SJSA1 (cell line): Measurements from ENCODE around the gene OGDH. TPM values are rescaled to one million over a fixed set of nuclear protein-coding genes. Genes with fewer than 3 reads are reported as not detected.
A peak's percentile ranks its signal among the peaks of the same experiment; 100 is the strongest.

Experiments
- DNase-seq, 2 experiments: peaks; one replicate each; pipeline ENCODE4 v3.0.0-alpha.2; 2015 to 2020; ENCODE audit warnings: low spot score in 2 of 2, low read depth in 1 of 2
- H3K27ac ChIP-seq: fragments of 250-450 bp; sonication (Bioruptor Pico); 2 replicates; pipeline ENCODE4 v1.5.1; 2020; ENCODE audit warnings: mild to moderate bottlenecking, moderate library complexity
- H3K27me3 ChIP-seq: fragments of 250-450 bp; sonication (Bioruptor Pico); replicated peaks from 2 replicates; pipeline ENCODE4 v1.5.1; 2020; ENCODE audit warnings: mild to moderate bottlenecking, moderate library complexity
- H3K36me3 ChIP-seq: fragments of 250-450 bp; sonication (Bioruptor Pico); 2 replicates; pipeline ENCODE4 v1.5.1; 2020; ENCODE audit warnings: mild to moderate bottlenecking
- H3K4me1 ChIP-seq: fragments of 250-450 bp; sonication (Bioruptor Pico); replicated peaks from 2 replicates; pipeline ENCODE4 v1.6.1; 2021; ENCODE audit warnings: mild to moderate bottlenecking
- H3K4me3 ChIP-seq: fragments of 250-450 bp; sonication (Bioruptor Pico); 2 replicates; pipeline ENCODE4 v1.5.1; 2020; ENCODE audit warnings: mild to moderate bottlenecking
- H3K9me3 ChIP-seq: fragments of 250-450 bp; sonication (Bioruptor Pico); replicated peaks from 2 replicates; pipeline ENCODE4 v1.5.1; 2020; ENCODE audit warnings: mild to moderate bottlenecking
- total RNA-seq: library from RNA; depleted of rRNA; stranded (reverse); fragments of >200 nt; shearing (Covaris generic); gene quantifications from 2 replicates; pipeline ENCODE4 v1.2.3, GENCODE V29; 2014

OGDH gene
- total RNA-seq, 1 experiment from 2014 or later = 51.3 TPM

DNA sequence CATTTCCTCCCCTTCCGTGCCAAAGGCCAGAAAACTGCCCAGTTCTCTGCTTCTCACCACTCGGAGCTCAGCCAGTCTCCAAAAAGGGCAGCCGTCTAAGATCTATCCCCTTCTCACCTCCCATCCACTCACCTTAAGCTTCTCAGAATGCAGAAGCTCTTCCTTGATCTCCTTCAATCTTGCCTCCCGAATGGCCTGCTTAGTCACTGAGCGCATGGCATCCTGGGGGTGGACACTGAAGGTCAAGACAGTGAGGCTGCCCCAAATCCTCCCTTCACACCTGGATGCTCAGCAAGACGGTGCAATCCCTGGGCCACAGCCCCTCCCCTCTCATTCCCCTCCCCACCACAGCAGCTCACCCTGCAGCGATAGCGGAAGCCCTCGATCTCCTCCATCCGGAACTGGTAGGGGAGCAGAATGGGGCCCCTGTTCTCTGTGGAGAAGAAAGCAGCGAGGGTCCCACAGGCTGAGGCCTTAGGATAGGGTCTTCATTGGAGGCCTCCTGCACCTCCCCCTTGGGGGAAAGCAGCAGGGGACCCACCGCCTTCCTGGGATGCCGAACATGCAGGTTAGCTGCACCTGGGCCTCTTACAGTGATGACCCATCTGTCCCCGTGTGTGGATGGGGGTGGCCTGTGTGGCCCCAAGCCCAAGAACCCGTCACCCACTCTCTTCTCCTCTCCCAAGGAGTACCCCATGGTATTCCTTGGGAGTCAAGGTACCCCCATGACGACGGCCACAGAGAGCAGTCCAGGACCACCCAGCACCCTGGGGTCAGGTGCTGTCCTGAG, 37.5 kb upstream of the OGDH start:
- H3K27ac ChIP-seq = no peak overlapping the region

DNA sequence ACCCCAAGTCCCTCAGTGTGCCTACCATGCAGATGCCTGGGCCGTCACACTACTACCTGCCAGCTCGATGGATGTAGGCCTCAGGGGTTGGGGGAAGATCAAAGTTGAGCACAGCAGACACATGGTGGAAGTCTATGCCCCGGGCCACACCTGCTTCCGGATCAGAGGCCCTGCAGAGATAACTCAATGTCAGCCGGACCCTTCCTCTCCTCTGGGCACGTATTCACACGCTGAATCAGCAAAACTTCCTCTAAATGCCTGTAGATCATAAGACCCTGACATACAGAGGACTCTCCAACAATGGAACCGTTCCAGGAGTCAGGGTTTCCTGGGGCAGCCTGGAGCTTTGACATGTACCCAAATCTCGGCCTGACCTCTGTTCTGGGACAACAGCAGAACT, 36.5 kb upstream of the OGDH start:
- Histone ChIP-seq H3K36me3 (peaks cover 86% of the 10 kb centered on the region), H3K27me3 (no peaks in the 10 kb centered on the region), H3K27ac (no peak overlapping the region), H3K4me3 (no peak overlapping the region), H3K4me1 (peaks cover 16% of the 10 kb centered on the region), H3K9me3 (no peaks in the 10 kb centered on the region)
- no peak for DNase-seq

More for the DNA sequence above, 37.5 kb upstream of the OGDH start:
- H3K4me3 ChIP-seq = no peak overlapping the region
- peaks cover 91% of the 10 kb centered on the region for H3K36me3 ChIP-seq
- H3K4me1 ChIP-seq = peaks cover 10% of the 10 kb centered on the region
- no peak for DNase-seq
- no peaks in the 10 kb centered on the region for H3K27me3 ChIP-seq
- no peaks in the 10 kb centered on the region for H3K9me3 ChIP-seq

DNA sequence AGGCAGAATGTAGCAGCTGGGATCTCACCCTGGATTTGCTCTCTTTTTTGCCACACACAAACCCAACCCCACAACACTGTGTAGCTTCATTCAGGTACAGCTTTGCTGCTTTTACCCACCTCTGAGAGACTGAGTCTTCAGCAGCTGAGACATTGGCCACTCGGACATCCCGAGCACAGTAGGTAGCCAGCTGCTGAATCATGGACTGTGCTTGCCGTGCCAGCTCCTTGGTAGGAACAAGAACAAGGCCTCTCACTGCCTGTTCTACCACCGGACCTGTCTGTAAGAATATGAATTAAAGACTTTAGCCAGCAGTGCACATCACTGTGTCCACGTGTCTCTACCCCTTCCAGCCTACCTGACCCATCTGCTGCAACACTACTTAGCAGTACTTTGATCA, 33.7 kb upstream of the OGDH start:
- H3K27ac ChIP-seq = no peak overlapping the region
- peaks cover 78% of the 10 kb centered on the region for H3K36me3 ChIP-seq
- no peaks in the 10 kb centered on the region for H3K9me3 ChIP-seq
- H3K27me3 ChIP-seq = no peaks in the 10 kb centered on the region
- peaks cover 17% of the 10 kb centered on the region for H3K4me1 ChIP-seq
- DNase-seq = no peak
- H3K4me3 ChIP-seq = peak overlapping the region; percentile 80

DNA sequence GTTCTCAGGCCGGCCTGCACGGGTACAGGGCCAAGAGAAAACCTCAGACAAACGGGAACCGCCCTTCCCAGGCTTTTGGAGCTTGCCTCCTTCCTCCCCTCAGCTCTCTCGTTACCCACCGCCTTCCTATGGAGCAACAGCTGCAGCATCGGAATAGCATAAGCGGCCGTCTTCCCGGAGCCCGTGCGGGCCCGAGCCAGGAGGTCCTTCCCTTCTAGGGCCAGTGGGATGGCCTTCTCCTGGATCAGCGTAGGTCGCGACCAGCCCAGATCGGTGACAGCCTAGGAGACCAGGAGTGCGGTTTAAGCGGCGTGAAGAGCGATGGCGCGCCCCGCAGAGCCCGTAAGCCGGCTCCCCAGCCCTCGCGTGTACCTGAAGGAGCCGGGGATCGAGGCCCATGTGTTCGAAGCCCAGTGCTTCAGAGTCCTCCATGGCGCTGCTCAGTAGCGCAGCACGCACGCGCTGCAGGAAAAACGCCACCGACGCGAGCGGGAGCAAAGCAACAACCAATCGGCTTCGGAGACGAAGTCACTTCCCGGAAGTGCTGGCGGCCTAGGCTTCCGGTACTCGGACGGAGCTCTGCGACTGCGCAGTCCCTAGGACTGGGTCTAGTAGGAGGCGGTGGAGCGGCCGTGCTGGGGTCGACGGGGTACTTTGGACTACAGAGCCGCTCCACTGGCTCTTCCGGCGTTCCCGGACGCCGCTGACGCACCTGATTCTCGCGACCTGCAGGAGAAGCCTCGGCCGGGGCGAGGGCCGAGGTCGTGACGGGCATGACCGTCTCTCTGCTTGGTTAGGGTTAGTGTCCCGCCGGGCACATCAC, 32.8 kb upstream of the OGDH start, which contains the start of gene DDX56:
DDX56 (minus strand) TSS at position 445 of the 823 bp plus-strand sequence; CDS start at position 432, 13 bp downstream.
- Histone ChIP-seq H3K4me1 (peaks cover 17% of the 10 kb centered on the region), H3K9me3 (no peaks in the 10 kb centered on the region), H3K36me3 (peaks cover 75% of the 10 kb centered on the region), H3K4me3 (peak within 1 kb of the TSS; percentile 80), H3K27ac (peak within 1 kb of the TSS; percentile 60), H3K27me3 (no peaks in the 10 kb centered on the region)
- DNase-seq = peak; percentile 80 to 95

DNA sequence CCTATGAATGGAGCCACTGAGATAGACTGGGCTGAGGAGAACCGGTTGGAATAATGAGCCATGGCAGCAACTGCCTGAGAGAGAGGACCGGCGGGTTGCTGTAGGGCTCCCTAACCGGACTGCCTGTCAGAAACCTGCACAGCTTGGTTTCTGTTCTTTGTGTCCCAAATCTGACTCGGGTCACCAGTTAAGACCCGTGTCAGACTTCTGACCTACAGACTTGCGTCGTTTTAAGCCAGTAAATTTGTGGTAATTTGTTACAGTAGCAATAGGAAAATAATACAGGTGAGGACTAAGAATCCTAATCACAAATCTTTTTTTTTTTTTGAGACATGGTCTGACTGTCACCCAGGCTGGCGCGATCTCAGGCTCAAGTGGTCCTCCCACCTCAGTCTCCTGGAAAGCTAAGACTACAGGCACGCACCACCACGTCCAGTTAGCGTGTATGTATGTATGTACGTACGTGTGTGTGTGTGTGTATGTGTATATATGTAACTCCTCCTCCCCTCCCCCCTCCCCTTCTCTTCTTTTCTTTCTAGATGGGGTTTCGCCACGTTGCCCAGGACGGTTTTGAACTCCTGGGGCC, 32.0 kb upstream of the OGDH start:
- H3K4me1 ChIP-seq = peaks cover 17% of the 10 kb centered on the region
- DNase-seq = no peak
- H3K27me3 ChIP-seq = no peaks in the 10 kb centered on the region
- H3K9me3 ChIP-seq = no peaks in the 10 kb centered on the region
- H3K4me3 ChIP-seq = peak overlapping the region; percentile 80
- H3K27ac ChIP-seq = peak overlapping the region; percentile 60
- peaks cover 74% of the 10 kb centered on the region for H3K36me3 ChIP-seq

DNA sequence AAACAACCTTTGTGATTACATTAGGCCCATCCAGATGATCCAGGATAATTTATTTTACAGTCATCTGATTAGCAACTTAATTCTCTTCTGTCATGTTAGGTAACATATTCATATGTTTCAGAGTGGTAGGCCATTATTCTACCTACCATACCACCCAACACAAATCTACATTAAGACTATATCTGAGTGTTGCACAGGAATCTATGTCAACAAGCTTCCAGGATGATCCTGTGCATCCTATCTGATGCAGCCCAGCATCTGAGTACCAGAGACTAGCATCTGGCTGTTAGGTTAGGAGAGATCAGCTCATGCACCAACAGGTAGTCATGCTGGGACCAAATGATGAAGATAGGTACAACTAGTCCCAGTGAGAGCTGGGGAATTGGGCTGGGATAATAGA, 31.4 kb upstream of the OGDH start:
- no peak overlapping the region for H3K4me3 ChIP-seq
- H3K27ac ChIP-seq = no peak overlapping the region
- peaks cover 17% of the 10 kb centered on the region for H3K4me1 ChIP-seq
- no peak for DNase-seq
- no peaks in the 10 kb centered on the region for H3K27me3 ChIP-seq
- no peaks in the 10 kb centered on the region for H3K9me3 ChIP-seq
- peaks cover 74% of the 10 kb centered on the region for H3K36me3 ChIP-seq

DNA sequence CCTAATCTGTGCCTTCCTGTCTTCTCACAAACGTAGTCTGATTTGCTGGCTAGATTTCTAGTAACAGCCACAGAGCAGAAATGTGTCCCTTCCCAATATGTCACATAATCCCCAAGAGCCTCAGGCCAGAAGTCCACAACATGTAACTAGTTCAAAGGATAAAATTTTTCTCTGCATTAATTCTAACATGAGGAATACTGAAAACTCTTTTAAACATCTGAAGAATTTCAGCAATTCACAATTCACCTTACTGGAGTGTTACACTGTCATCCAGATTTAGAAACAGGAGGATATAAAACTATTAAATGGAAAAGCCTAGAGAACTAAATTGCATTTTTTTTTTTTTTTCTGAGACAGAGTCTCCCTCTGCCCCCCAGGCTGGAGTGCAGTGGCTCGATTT, 30.2 kb upstream of the OGDH start:
- Histone ChIP-seq H3K27me3 (no peaks in the 10 kb centered on the region), H3K4me3 (no peak overlapping the region), H3K36me3 (peaks cover 72% of the 10 kb centered on the region), H3K27ac (no peak overlapping the region), H3K4me1 (peaks cover 23% of the 10 kb centered on the region), H3K9me3 (no peaks in the 10 kb centered on the region)
- no peak for DNase-seq

DNA sequence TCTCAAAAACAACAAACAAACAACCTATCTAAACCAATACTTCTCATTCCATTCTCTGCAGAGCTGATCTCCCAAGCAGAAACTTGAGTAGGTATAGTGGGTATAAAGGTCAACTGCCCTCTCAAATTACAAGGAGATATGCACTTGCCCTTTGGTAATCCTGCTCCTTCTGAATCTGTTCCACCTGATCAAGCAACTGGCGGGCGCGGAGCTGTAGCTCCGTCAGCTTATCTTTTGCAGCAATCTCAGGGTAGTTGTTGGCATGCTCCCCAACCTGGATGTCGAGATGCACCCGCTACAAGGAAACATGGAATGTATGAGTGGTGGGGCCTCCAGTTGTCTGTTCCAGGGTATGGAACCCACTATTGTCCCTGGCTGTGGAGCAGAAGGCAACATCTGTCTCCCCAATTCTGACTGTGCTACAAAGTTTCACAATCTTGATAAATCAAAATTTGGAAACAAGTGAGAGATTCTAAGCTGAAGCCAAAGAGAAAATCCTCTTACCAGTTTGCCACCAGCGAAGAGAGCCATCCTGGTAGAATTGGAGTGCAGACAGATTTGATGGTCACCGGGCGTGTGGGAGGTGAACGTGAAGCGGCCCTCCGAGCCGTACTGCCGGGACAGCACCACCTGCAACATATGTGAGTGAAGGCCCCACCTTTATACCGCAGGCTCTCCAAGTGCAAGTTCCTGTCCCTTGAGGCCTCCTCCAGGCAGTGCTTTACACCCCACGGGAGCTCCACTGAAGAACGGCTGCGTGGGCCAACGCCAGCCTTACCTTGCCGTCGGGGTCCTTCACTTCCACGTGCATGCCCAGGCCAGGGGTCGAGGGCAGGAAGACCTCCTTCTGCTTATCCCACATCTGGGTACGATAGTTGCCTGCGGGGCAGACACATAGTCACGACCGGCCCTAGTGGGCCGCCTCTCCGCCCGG, 25.2 kb upstream of the OGDH start:
- no peak for DNase-seq
- no peaks in the 10 kb centered on the region for H3K27me3 ChIP-seq
- H3K4me3 ChIP-seq = peak overlapping the region; percentile 64
- no peak overlapping the region for H3K27ac ChIP-seq
- H3K9me3 ChIP-seq = no peaks in the 10 kb centered on the region
- H3K4me1 ChIP-seq = peaks cover 19% of the 10 kb centered on the region
- H3K36me3 ChIP-seq = peaks cover 37% of the 10 kb centered on the region

DNA sequence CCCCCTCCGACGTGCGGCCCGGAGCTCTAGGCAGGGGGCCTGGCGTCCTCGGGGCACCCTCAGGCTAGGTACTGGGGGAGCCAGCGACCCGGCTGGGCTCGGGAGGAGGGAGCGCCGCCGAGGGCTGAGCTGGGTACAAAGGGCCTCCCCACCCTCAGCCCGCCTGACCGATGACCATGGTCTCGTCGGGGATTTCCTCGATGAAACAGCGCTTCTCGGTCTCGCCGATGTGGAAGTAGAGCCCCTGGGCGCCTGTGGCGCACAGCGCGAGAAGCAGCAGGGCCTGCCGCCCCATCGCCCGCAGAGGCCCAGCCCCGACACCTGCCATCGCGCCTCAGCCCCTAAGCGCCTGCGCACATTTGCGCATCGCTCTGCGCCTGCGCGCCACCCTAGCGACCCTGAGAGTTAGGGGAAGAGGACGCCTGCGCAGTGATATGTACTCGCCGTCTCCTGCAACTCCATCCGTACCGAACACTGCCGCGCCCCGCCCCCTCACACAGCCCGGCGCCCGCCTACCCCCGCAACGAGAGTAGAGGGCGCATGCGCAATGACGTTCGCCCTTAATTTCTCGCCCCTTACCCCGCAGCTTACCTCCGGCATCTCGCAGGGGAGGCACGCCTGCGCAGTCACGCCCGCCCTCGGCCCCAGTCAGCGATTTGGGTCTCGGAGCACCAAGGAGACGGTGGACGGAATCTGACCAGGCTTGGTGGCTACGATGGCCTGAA, 24.4 kb upstream of the OGDH start, which contains the start of gene TMED4:
TMED4 (minus strand) TSS at position 353 of the 725 bp plus-strand sequence; CDS start at position 328, 25 bp downstream.
- Histone ChIP-seq H3K9me3 (no peaks in the 10 kb centered on the region), H3K27ac (peak within 1 kb of the TSS; percentile 46), H3K4me1 (peaks cover 19% of the 10 kb centered on the region), H3K36me3 (peaks cover 35% of the 10 kb centered on the region), H3K27me3 (no peaks in the 10 kb centered on the region), H3K4me3 (peak within 1 kb of the TSS; percentile 64)
- peak; percentile 97 to 100 for DNase-seq

DNA sequence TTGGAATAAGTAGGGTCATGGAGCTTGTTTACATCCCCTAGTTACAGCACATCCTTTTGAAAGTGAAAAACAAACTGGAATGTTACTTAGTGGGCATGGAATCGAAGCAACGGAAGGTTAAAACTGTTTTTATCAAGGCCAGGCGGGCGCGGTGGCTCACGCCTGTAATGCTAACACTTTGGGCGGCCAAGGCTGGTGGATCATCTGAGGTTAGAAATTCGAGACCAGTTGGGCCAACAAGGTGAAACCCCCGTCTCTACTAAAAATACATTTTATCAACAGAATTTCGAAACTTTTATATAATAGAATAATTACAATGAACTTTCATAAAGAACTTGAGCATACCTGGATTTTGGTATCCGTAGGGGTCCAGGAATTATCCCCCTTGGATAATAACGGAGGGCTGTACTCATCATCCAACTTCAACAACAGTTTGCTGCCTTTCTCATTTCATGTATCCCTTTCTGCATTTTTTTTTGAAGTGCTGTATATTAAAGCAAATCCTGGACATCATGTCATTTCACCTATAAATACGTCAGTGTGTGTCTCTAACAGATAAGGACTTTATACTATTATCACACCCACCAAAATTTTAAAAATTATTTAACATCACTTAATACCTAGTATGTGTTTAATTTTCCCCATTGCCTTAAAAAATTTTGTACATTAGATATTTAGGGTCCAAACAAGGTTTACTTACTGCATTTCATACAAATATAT, 23.1 kb upstream of the OGDH start:
- H3K27ac ChIP-seq = no peak overlapping the region
- H3K4me1 ChIP-seq = peaks cover 19% of the 10 kb centered on the region
- H3K36me3 ChIP-seq = peaks cover 28% of the 10 kb centered on the region
- H3K4me3 ChIP-seq = peak overlapping the region; percentile 64
- no peak for DNase-seq
- H3K9me3 ChIP-seq = no peaks in the 10 kb centered on the region
- no peaks in the 10 kb centered on the region for H3K27me3 ChIP-seq

DNA sequence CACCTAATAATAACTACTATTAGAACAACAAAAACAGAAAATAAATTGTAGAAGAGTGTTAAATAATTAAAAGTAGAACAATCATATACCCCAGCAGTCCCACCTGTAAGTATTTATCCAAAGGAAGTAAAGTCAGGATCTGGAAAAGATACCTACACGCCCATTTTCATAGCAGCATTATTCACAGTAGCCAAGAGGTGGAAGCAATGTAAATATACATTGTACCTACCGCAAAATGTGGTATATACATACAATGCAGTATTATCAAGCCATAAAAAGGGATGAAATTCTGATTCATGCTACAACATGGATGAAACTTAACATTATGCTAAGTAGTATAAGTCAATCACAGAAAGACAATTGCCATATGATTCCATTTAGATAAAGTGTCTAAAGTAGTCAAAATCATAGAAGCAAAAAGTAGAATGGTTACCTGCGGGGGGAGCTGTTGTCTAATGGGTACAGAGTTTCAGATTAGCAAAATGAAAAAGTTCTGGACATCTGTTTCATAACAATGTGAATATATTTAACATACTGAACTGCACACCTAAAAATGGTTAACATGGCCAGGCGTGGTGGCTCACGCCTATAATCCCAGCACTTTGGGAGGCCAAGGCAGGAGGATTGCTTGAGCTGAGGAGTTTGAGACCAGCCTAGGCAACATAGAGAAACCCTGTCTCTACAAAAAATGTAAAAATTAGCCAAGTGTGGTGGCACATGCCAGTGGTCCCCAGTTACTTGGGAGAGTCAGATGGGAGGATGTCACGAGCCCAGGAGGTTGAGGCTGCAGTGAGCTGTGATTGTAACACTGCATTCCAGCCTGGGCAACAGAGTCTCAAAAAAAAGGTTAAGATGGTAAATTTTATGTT, 18.4 kb upstream of the OGDH start:
- Histone ChIP-seq H3K27me3 (no peaks in the 10 kb centered on the region), H3K9me3 (no peaks in the 10 kb centered on the region), H3K36me3 (no peaks in the 10 kb centered on the region), H3K4me3 (no peak overlapping the region), H3K4me1 (peaks cover 1% of the 10 kb centered on the region), H3K27ac (no peak overlapping the region)
- DNase-seq = peak in 1 of 2 experiments; percentile 62
